ENCODE measurements around the gene CORO2A. TPM values are rescaled to one million over a fixed set of nuclear protein-coding genes. Genes with fewer than 3 reads are reported as not detected.

CORO2A gene
- total RNA-seq, 1 donor from 2014 or later, result 17.4 TPM

GRCh38 chr9:98195671-98196070 is 3.2 kb upstream of the CORO2A start:
- H3K4me3 ChIP-seq, result no peak overlapping the region
- TF ChIP-seq POLR2AphosphoS5 (IDR thresholded peaks at IDR 0.05; ENCODE audit: insufficient read depth in 1 of 2, low read depth in 1 of 2) (no peak), CTCF (IDR thresholded peaks at IDR 0.05) (no peak), POLR2A (IDR thresholded peaks at IDR 0.05) (no peak)
- H3K36me3 ChIP-seq, result no peaks in the 10 kb centered on the region
- no peak overlapping the region for H3K27ac ChIP-seq
- no peak for DNase-seq (ENCODE audit: extremely low spot score in 2 of 2)
- intact Hi-C loops (cut with DNase I), result no loop called here
- no peaks in the 10 kb centered on the region for H3K27me3 ChIP-seq
- no peaks in the 10 kb centered on the region for H3K9me3 ChIP-seq
- H3K4me1 ChIP-seq, result no peaks in the 10 kb centered on the region

DNA sequence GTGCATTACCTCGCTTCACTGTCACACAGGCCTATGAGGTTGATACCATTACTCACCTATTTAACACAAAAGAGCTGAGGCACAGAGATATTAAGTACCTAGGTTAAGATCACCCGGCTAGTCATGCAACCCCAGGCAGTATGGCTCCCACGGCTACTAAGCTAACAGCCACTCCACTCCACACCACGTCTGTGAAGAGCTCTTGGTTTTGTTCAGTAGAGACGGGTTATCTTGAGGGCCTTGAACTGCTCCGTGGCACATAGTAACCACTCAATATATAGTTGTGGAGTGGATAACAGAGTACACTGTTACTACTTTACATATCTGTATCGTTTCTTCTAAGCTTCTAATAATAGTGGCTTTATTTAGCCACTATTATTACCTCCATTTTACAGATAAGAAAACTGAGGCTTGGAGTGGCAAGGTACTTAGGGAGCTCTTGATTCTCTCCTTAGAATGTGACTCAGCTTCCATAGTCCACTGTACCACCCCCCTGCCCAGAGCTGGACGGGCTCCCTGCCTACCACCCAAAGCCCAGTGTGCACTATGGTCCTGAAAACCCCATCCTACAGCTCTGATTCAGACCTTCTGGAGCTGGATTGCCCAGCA is 1.0 kb upstream of the CORO2A start:
- H3K36me3 ChIP-seq, result no peaks in the 10 kb centered on the region
- no peaks in the 10 kb centered on the region for H3K4me1 ChIP-seq
- TF ChIP-seq POLR2AphosphoS5 (IDR thresholded peaks at IDR 0.05; ENCODE audit: insufficient read depth in 1 of 2, low read depth in 1 of 2) (no peak), POLR2A (IDR thresholded peaks at IDR 0.05) (no peak), CTCF (IDR thresholded peaks at IDR 0.05) (no peak)
- H3K27me3 ChIP-seq, result no peaks in the 10 kb centered on the region
- no peak for DNase-seq (ENCODE audit: extremely low spot score in 2 of 2)
- intact Hi-C loops (cut with DNase I), result no loop called here
- no peaks in the 10 kb centered on the region for H3K9me3 ChIP-seq
- H3K4me3 ChIP-seq, result peak overlapping the region; percentile 59 to 69
- H3K27ac ChIP-seq, result peak overlapping the region; percentile 65

GRCh38 chr9:98191671-98192502 is 550 bp downstream of the CORO2A start:
- H3K4me1 ChIP-seq, result no peaks in the 10 kb centered on the region

DNA sequence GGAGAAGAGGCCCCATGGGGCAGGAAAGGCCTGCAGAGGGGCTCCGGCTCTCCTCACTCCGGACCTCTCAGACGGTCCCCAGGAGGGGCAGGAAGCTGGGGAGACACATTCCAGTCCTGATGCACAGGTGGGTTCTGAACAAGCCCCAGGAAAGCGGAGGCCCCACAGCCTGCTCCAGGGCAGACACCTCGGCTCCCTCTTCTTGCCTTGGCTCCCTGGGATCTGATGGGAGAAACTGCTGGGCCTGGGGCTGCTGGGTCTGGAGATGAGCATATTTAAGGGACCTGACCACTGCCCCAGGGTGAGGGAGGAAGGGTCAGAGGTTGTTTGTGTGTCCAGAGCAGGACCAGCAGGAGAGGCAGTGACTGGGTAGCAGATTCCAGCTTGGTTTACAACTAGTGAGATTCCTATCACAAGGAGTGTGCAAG is 1.2 kb downstream of the CORO2A start:
- no peak for DNase-seq (ENCODE audit: extremely low spot score in 2 of 2)
- Histone ChIP-seq H3K4me3 (peak overlapping the region; percentile 59 to 69), H3K4me1 (no peaks in the 10 kb centered on the region), H3K27me3 (no peaks in the 10 kb centered on the region), H3K9me3 (no peaks in the 10 kb centered on the region), H3K36me3 (no peaks in the 10 kb centered on the region), H3K27ac (no peak overlapping the region)
- TF ChIP-seq POLR2A (IDR thresholded peaks at IDR 0.05), result no peak
- no peak for TF ChIP-seq CTCF (IDR thresholded peaks at IDR 0.05)
- no peak for TF ChIP-seq POLR2AphosphoS5 (IDR thresholded peaks at IDR 0.05; ENCODE audit: insufficient read depth in 1 of 2, low read depth in 1 of 2)
- intact Hi-C loops (cut with DNase I), result no loop called here

More at GRCh38 chr9:98191671-98192502, 550 bp downstream of the CORO2A start:
- H3K9me3 ChIP-seq, result no peaks in the 10 kb centered on the region
- H3K4me3 ChIP-seq, result peak overlapping the region; percentile 59 to 69
- no peak for TF ChIP-seq POLR2A (IDR thresholded peaks at IDR 0.05)
- TF ChIP-seq POLR2AphosphoS5 (IDR thresholded peaks at IDR 0.05; ENCODE audit: insufficient read depth in 1 of 2, low read depth in 1 of 2), result peak in 1 of 2 donors; percentile 35
- no peak for DNase-seq (ENCODE audit: extremely low spot score in 2 of 2)
- intact Hi-C loops (cut with DNase I), result no loop called here
- no peaks in the 10 kb centered on the region for H3K36me3 ChIP-seq
- peak overlapping the region; percentile 51 for H3K27ac ChIP-seq
- no peaks in the 10 kb centered on the region for H3K27me3 ChIP-seq

DNA sequence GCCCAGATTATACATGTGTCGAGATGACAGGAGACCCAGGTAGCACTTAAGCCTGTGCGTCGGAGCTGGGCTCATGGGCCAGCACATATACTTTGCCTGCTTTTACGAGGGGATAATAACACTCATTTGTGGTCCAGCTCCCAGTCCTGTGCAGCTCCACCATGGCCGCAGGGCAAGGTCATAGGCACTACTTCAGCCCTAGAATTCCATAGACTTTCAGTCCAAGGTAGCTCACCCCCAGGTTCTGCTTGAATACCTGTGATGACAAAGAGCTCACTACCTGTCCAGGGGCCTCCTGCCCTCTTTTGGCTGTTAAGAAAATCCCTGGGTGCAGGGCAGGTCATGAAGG is 1.7 kb downstream of the CORO2A start:
- H3K36me3 ChIP-seq, result no peaks in the 10 kb centered on the region
- H3K4me3 ChIP-seq, result no peak overlapping the region
- no peak overlapping the region for H3K27ac ChIP-seq
- no peak for DNase-seq (ENCODE audit: extremely low spot score in 2 of 2)
- no peaks in the 10 kb centered on the region for H3K27me3 ChIP-seq
- H3K4me1 ChIP-seq, result no peaks in the 10 kb centered on the region
- TF ChIP-seq POLR2AphosphoS5 (IDR thresholded peaks at IDR 0.05; ENCODE audit: insufficient read depth in 1 of 2, low read depth in 1 of 2) (no peak), CTCF (IDR thresholded peaks at IDR 0.05) (no peak), POLR2A (IDR thresholded peaks at IDR 0.05) (no peak)
- H3K9me3 ChIP-seq, result no peaks in the 10 kb centered on the region
- intact Hi-C loops (cut with DNase I), result no loop called here

All from vagina (tissue), 2 donors.